GM18867 (cell line): Measurements from ENCODE around the gene PRR33.
"Not testable (repeated sequence)": the region's sequence is repeated elsewhere in the genome, so short reads cannot be mapped to it uniquely, and the experiment has no call there.

ENCODE experiments used
- ATAC-seq: cut with Tn5 transposase; IDR thresholded peaks from one replicate; pipeline ENCODE4 v1.9.1; 2021; ENCODE audit warnings: mild to moderate bottlenecking, moderate library complexity; ENCODE audit not compliant: unreplicated experiment

PRR33 gene

DNA sequence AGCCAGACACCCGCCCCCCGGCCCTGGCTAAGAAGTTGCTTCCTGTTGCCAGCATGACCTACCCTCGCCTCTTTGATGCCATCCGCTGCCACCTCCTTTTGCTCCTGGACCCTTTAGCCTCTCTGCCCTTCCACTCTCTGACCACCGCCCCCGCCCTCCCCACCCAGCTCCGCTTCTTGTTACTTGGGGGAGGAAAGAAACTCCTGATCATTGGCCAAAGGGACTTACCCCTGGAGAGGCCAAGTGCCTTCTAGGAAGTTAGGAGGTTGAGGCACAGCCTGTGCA is at the start of gene PRR33:
Gene PRR33 (minus strand): TSS at position 65 of the 285 bp plus-strand sequence. CDS start 1,311 bp downstream, outside the sequence.
- ATAC-seq: no peak

DNA sequence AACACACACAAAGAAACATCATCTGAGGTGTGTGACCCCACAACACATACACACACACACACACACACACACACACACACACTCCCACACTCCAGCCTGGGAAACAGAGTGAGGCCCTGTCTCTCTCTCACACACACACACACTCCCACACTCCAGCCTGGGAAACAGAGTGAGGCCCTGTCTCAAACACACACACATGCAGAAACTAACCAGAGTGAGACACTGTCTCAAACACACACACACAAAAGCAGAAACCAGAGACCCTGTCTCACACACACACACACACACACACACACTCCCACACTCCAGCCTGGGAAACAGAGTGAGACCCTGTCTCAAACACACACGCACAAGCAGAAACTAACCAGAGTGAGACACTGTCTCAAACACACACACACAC is 48.1 kb upstream of the PRR33 start:
- not testable (repeated sequence) for ATAC-seq

DNA sequence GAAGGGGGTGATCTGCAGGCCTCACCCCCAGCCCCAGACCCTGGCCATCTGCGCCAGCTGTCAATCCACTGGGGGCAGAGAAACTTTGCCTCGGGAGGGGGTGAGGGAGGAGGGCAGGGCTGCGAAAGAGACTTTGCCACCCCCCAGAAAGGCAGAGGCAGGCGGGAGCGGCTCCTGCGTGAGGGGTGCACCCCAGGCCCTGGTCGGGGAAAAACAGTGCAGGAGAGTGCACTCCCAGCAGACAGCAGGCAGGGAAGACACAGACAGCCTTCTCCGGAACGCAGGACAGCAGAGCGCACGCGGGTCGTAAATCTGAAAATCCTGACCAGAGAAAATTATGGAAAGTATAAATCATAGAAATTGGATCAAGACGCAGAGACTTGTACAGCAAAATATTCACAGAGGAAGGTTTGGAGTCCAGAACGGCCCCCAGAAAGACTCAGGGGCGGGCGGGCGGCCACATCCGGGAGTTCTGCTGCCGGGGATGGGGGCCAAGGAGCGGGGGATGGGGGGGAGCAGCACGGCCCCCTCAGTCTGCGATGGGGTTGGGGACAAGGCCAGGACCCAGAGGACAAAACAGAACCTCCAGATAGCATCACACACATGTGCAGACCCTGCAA is 47.4 kb upstream of the PRR33 start:
- no peak for ATAC-seq

DNA sequence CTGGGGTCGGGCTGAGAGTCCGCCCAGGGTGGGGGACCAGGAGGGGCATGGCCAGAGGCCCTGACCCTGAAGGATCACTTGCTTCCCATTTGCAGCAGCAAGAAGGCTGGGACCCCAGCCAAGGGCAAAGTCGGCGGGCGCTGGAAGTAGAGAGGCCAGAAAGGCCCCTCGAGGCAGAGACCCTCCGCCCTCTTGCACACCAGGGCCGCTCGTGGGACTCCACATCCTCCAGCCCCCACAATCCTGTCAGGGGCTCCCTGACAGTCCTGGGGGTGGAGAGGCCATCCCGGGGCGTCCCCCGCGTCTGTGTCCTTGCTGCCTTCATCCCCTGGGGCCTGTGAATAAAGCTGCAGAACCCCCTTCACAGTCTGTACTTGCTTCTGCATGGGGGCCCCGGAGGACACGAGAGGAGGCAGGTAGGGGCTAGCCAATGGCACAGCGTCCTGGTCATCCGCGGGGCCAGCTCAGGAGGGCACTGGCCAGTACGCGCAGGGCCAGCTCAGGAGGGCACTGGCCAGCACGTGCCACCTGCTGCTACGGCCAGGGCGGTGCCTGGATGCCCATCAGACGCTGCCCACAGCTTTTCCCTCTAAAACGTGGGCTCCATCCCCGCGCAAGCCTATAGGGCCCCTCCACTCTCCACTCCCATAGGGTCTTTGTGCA is 46.8 kb upstream of the PRR33 start:
- no peak for ATAC-seq

DNA sequence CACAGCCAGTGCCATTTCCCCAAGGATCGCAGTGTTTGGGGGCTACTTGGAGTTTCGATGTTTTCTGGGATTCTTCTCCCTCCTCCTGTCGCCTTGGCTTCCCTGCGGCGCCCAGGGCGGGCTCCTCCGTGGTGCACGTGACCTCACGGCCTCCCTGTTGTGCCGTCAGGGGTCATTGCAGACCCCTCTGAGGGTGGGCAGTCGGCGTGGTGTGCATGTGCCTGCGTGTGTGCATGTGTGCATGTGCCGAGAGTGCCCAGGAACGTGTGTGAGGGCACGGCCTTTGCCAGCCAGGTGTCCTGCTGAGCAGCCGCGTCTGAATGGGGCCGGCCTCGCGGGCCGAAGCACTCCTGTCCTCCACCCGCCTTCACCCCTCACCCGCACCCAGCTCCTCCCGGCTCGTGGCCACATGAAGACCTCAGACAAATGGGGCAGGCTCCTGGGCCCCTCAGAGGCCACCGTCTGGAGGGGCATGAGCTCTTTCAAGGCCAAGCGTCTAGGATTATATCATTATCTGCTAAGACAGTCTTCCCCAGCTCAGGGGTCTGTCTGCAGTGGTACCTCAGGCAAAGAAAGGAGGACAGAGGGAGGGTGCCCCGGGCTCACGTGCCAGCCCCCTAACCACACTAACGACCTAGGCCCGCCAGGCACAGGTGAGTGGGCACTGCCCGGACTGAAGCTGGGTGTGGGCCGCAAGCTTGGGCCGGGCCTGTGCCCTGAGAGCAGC is 46.1 kb upstream of the PRR33 start:
- no peak for ATAC-seq

DNA sequence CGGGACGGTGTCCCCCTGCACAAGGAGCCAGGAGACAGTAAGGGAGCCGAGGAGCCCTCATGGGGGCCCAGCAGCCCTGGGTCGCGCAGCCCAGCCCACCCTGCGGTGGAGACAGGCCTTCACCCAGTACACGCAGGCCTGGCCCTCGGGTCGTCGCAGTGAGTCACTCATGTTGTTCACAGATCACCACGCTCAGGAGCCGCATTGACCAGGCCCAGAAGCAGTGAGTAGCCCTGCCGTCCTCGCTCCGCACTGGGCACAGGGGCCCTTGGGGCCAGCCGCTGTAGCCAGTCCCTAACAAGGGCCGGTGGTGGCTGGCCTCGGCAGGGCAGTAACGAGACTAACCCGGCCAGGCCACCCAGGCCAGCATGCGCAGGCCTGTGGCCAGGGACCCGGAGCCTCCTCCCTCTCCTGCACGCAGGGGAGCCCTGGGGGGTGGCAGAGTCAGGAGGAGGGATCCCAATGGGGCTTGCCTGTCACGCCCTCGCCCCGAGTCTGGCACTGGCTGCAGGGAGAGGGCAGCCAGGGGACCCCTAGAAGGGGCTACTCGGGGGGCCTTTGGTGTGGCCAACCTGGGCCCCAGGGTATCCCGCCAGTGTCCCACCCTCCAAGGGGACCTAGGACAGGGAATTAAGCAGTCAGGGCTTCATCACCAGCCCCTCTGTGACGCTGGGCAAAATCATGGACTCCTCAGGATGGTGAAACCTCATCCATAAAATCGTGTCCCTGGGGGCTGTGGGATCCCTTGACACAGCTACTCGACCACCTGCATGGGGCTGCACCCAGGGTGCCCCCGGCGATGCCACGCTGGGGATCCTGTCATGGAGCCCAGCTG is 45.3 kb upstream of the PRR33 start:
- ATAC-seq: no peak

DNA sequence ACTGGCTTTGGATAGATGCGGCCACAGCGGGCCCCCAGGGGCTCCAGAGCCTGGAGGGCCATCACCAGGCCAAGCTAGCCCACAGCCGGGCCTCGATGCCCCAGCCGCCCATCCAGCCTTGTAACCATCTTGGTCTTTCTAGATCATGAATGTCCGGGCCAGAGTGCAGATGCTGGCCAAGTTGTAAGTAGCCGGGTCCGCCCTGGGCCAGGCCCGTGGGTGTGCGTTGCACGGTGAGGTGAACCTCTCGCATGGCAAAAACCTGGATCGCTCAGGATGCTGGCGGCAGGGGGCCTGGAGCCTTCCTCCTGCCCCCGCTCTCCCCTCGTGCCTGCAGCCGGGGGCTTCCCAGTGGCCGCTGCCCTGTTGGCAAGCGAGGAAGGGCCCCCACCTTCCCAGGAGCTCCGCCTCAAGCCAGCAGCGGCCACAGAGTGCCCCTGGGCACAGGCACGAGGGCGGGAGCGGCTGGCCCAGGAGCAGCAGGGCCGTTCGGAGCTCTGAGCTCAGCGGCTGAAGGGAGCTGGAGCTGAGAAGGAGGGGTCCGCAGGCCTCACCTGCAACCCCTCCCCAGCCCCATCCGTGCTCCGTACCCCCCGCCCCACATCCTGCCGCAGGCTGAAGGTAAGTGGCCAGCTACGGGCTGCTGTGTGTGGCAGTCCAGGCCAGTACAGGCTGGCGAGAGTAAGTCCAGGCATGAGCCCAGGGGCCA is 44.5 kb upstream of the PRR33 start:
- no peak for ATAC-seq

DNA sequence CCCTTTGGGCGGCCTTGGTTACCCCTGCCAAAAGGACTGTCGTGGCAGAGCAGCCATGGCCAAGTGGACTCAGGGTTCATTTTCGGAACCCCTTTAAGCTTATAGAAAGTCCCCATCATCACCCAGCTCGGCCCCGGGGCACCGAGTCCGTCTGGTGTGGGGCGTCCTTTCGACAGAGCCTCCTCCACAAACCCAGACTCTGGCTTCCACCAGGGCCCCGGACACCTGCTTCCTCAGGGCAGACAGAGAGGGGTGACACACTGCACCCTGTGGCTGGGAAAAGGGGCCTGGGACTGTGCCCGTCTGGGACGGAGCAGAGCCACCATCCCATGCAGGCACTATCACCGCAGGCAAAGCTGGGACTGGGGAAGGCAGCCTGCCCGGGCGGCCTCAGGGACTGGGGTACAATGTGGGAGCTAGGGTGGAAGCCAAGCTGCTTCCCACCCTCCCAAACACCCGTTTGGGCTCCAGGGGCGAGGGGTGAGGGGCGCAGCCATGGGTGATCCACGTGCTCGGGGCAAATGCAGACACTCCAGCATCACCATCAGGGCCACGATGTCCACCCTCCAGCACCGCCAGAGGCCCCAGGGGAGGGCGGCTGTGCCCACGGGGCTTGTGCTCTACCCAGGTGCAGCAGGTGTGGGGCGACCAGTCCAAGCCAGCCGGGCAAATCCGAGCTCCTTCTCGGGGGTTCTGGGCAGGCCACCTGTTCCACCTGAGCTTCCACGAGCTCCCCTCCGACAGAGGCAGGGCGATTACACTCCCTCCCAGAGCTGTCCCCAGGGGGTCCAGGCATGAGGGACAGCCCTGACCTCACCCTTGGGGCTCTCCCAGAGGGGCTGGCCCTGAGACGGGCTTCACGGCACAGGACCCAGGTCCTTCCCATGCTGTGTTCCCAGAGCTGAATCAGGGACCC is 43.7 kb upstream of the PRR33 start:
- no peak for ATAC-seq

DNA sequence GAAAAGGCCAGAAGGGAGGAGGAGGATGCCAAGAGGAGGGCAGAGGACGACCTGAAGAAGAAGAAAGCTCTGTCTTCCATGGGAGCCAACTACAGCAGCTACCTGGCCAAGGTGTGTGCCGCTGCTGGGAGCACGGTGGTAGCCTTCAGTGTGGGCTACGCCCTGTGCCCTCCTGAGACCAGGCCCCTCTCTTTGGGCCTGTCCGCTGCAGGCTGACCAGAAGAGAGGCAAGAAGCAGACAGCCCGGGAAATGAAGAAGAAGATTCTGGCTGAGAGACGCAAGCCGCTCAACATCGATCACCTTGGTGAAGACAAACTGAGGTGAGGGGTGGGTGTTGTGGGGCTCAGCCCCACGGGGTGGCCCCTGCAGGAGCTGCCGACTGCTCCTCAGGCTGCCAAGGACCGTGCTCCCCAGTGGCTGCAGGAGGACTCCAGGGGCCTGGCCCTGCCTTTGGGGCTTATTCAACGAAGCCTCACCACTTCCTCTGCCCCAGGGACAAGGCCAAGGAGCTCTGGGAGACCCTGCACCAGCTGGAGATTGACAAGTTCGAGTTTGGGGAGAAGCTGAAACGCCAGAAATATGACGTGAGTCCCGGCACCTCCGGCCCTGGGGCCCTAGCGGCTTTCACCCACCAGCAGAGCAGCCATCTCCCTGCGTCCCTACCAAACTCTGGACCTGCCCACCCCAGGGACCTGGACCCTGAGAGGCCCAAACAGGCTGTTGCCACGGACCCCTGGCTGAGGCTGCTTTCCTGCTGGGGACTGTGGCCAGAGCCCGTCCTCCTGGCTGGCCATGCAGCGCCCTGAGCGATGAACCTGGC is 42.9 kb upstream of the PRR33 start:
- no peak for ATAC-seq

DNA sequence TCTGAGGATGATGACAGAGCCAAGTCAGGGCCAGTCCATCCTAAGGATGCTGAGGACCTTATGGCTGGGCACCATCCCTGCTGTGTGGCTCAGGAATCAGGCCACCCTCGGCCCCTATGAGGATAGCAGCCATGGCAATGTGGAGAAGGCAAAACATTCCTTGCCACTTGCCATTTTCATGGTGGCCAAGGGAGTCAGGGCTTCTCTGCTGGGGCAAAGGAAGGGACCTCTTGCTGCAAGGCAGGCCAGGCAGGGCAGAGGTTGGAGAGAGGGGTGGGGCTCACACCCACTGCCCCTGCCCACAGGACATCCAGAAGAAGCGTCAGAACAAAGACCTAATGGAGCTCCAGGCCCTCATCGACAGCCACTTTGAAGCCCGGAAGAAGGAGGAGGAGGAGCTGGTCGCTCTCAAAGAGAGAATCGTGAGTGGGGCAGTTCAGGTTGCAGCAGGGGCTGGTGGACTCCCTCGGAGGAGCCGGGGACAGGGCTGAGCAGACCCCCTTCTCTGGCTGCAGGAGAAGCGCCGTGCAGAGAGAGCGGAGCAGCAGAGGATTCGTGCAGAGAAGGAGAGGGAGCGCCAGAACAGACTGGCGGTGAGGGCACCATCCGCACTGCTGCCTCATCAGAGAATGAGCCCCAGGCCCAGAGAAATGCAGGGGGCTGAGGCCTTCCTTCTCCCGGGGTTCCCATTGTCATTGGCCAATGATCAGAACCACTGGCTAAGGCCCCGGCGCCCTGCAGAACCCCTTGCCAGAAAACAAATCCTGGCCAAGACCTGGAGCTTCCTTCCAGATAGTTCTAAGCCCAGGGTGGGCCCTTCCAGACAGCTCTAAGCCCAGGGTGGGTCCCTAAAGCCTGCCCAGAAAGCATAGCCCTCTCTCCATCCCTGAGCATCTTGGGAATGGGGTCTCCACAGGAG is 42.0 kb upstream of the PRR33 start:
- no peak for ATAC-seq

DNA sequence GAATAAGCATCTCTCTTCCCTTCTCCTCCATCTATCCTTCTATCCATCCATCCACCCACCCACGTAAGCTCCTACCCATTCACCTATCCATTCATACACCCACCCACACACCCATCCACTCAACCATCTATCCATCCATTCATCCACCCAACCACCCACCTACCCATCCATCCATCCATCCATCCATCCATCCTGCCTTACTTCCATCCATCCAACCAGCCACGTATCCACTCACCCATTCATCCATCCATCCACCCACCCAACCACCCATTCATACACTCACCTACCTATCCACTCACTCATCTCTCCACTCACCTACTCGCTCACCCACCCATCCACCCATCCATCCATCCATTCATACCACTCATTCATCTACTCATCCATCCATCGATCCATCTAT is 41.0 kb upstream of the PRR33 start:
- no peak for ATAC-seq

DNA sequence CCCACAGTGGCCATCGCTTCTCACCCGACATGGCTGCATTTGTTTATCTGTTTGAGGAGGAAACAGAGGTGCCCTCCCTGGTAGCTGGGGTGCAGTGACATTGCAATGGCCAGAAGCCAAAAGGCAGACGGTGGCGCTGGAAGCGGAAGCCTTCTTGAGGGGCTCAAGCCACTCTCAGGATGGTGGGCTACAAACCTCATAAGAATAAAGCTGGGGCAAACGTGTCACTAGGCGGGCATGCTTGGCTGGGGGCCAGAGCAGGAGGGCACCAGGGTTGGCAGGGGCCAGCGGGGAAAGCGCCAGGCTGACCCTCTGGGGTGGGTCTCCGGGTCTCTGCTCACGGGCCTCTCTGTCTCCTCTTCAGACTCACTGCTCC is 40.4 kb upstream of the PRR33 start:
- no peak for ATAC-seq

DNA sequence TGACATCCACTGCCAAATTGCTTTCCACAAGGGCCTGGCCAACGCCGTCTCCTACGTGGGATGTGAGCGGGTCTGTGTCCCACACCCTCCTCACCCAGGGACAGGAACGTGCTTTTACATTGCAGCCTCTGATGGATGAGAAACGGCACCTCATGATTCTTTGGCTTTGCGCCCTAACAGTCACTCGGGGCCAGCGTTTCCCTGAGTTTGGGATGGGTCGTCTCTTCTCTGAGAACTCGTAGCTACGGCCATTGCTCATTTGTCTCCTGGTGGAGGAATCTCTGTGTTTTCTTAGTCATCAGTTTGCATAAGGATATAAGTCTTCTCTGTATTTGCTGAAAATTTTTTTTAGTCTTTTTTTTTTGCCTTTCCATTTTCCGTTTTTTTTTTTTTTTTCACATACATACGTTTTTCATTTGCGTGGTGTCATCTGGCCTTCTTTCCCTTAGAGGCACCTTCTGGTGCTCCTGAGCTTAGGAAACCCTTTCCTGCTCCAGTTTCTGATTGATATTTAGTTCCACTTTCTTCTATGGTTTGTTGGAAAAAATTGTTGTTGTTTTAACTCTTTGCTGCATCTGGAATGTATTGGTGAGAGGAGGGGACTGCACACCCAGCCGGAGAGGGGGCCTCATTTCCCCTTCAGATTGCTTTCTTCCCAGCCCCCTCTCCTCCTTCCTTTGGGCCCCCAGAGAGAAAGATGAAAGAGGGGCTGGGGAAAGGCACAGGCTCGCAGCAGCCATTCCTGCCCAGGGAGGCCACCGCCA is 39.8 kb upstream of the PRR33 start:
- ATAC-seq: no peak

DNA sequence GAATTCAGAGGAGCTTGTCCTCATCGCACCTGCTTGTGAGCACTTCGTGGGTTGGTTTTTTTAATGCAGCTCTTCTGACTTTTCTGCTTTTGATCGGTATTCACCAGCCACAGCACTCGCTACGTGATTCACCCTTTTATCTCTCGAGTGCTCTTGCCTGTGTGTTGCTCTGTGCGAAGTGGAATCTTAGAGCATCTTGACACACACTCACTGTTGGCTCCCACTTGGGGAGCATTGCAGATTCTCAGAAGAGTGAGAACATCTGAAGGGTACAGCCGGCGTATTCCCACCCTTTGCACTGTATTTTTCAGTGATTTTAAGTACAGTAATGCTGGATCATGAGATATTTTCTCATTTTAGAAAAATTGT is 38.8 kb upstream of the PRR33 start:
- ATAC-seq: no peak

DNA sequence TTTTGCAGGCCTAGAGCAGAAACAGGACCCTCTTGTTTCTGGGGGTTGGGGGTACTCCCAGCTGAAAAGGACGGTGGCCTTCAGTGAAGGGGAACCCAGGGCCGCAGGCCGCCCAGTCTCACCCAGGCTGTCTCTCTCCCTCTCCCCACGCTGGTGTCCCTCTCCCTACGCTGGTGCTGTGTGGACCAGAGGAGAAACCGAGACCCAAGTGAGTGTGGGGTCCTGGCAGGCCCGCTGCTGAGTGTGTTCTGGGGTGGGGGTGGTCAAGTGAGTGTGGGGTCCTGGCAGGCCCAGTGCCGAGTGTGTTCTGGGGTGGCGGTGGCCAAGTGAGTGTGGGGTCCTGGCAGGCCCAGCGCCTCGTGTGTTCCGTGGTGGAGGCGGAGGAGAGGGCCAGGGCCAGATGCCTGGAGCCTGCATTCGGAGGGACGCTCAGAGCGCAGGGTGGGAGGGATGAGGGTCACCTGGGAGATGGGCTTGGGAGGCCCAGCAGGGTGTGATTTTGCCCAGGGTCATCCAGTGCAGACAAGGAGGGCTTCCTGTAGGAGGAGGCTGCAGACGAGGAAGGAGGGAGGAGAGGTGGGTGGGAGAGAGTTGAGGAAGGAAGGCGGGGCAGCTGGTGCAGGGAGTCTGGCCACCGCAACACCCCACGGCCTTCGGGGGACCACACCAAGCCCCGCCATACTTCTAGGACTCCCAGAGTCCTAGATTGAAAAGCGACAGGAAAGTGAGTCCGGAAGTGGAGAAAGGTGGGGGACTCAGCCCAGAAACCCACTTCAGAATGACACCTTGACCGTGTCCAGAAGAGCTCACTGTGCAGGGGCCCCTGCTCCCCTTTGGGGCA is 38.1 kb upstream of the PRR33 start:
- no peak for ATAC-seq

DNA sequence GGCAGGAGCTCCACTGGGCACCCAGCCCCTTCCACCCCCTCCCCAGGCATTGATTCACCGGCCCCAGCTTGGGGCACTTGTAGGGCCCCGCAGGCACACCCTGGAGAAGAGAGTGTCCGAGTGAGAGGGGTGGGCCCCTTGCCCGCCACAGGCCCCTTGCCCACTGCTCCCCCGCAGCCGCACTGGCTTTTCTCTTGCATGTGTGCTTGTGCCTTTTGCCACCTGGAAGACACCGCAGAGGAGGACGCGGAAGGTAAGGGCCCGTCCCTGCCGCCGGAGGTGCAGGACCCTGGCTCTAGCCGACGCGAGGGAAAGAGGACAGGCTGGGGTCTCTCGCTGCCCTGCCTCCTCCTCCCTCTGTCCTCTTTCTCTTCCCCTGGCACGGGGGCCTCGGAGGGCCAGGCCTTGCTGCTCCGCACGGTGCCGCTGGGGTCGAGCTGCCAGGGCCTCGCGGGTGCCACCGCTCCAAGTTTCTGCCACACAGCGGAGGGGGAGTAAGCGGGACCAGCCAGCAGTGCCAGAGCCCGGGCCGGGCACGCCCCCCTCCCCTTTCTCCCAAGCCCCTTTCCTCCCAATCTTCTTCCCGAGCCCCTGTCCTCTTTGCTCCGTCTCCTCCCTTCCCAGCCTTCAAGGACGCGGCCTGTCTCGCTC is 37.3 kb upstream of the PRR33 start:
- no peak for ATAC-seq
